Measurements from ENCODE around the gene ABI1.

ABI1 gene

GRCh38 chr10:26821699-26822570, 38.8 kb downstream of the ABI1 start:
- Histone ChIP-seq H3K9ac (no peak overlapping the region), H2AFZ (no peak overlapping the region), H3K27ac (no peak overlapping the region), H3K36me3 (ENCODE audit: control insufficient read depth, insufficient read depth, low read length) (no peaks in the 10 kb centered on the region), H3K4me1 (no peaks in the 10 kb centered on the region), H3K27me3 (ENCODE audit: control insufficient read depth, insufficient read depth, low read length) (no peaks in the 10 kb centered on the region), H3K9me3 (ENCODE audit: control insufficient read depth, low read length) (no peaks in the 10 kb centered on the region), H3K79me2 (peaks cover 21% of the 10 kb centered on the region), H3K4me2 (ENCODE audit: low read length) (no peak overlapping the region), H3K4me3 (ENCODE audit: low read depth, low read length) (no peak overlapping the region)
- no peak for TF ChIP-seq CTCF (IDR thresholded peaks at IDR 0.05)

GRCh38 chr10:26815500-26815899, 45.3 kb downstream of the ABI1 start:
- H3K4me2 ChIP-seq (ENCODE audit: low read length) = no peak overlapping the region
- H3K9me3 ChIP-seq (ENCODE audit: control insufficient read depth, low read length) = no peaks in the 10 kb centered on the region
- H3K4me1 ChIP-seq = no peaks in the 10 kb centered on the region
- H3K4me3 ChIP-seq (ENCODE audit: low read depth, low read length) = no peak overlapping the region
- no peak overlapping the region for H3K9ac ChIP-seq
- H2AFZ ChIP-seq = no peak overlapping the region
- no peaks in the 10 kb centered on the region for H3K36me3 ChIP-seq (ENCODE audit: control insufficient read depth, insufficient read depth, low read length)
- no peaks in the 10 kb centered on the region for H3K27me3 ChIP-seq (ENCODE audit: control insufficient read depth, insufficient read depth, low read length)
- no peak for TF ChIP-seq CTCF (IDR thresholded peaks at IDR 0.05)
- no peak overlapping the region for H3K27ac ChIP-seq
- H3K79me2 ChIP-seq = peaks cover 29% of the 10 kb centered on the region

GRCh38 chr10:26810435-26811026, 50.2 kb downstream of the ABI1 start:
- Histone ChIP-seq H2AFZ (no peak overlapping the region), H3K4me1 (peaks cover 3% of the 10 kb centered on the region), H3K9me3 (ENCODE audit: control insufficient read depth, low read length) (no peaks in the 10 kb centered on the region), H3K27ac (no peak overlapping the region), H3K9ac (no peak overlapping the region), H3K4me2 (ENCODE audit: low read length) (no peak overlapping the region), H3K4me3 (ENCODE audit: low read depth, low read length) (no peak overlapping the region), H3K79me2 (peaks cover 24% of the 10 kb centered on the region), H3K27me3 (ENCODE audit: control insufficient read depth, insufficient read depth, low read length) (no peaks in the 10 kb centered on the region), H3K36me3 (ENCODE audit: control insufficient read depth, insufficient read depth, low read length) (no peaks in the 10 kb centered on the region)
- TF ChIP-seq CTCF (IDR thresholded peaks at IDR 0.05) = no peak

- H3K4me3 ChIP-seq (ENCODE audit: low read depth, low read length) = no peak overlapping the region
- H3K9ac ChIP-seq = no peak overlapping the region
- peaks cover 5% of the 10 kb centered on the region for H3K4me1 ChIP-seq
- H3K36me3 ChIP-seq (ENCODE audit: control insufficient read depth, insufficient read depth, low read length) = no peaks in the 10 kb centered on the region
- H3K79me2 ChIP-seq = peaks cover 24% of the 10 kb centered on the region
- no peaks in the 10 kb centered on the region for H3K9me3 ChIP-seq (ENCODE audit: control insufficient read depth, low read length)
- no peaks in the 10 kb centered on the region for H3K27me3 ChIP-seq (ENCODE audit: control insufficient read depth, insufficient read depth, low read length)
- H2AFZ ChIP-seq = no peak overlapping the region
- H3K4me2 ChIP-seq (ENCODE audit: low read length) = no peak overlapping the region
- no peak for TF ChIP-seq CTCF (IDR thresholded peaks at IDR 0.05)
- H3K27ac ChIP-seq = no peak overlapping the region
These were observed 50.8 kb downstream of the ABI1 start for GRCh38 chr10:26809973-26810372.

Measured in parathyroid adenoma (tissue), 2 donors.